ENCODE measurements around the gene SLC41A1.
A peak's percentile ranks its signal among the peaks of the same experiment; 100 is the strongest.

DNA sequence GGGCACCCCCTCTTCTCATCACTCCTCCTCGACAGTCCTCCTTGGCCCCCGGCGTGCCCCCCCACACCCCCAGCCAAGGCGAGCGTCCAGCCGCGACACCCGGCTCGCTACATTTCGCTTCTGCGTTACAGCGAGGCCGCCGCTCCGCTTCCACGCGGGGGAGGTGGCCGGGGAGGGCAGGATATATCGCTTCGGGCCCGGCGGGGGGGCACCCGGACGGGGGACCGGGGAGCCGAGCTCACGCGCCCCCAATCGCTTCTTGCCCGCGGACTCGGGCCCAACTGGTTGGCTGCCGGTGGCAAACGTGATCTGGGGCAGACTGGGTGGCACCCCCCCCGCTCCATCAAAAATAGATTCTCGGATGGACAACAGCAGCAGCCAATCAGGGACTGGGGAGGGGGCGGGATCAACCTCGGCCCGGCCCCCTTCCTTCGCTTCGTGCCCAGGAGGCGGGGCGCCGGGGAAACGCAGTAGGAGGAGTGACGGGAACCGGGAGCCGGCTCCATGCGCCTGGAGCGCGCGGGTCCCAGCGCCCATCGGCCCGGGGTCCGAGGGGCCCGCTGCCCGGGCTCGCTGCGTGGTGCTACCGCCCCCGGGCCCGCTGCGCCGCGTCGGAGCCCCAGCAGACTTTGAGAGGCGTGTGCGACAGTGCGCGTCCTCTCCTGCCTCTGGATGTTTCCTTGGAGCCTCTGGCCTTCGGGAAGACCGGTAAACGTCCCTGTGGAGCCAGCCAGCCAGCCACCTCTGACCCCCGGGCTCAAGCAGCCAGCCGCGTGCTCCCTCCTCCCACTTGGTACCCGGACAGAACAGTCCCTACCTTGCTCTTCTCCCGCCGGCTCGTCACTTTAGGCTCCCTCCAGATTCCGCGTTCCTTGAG, at the start of gene SLC41A1:
- TF ChIP-seq CTCF (IDR thresholded peaks at IDR 0.05): no peak
- TF ChIP-seq EP300 (IDR thresholded peaks at IDR 0.05): no peak
- TF ChIP-seq POLR2A (IDR thresholded peaks at IDR 0.05): peak in 2 of 4 donors; percentile 28 to 83
- peak; percentile 47 to 89 (median 86) for TF ChIP-seq POLR2AphosphoS5 (IDR thresholded peaks at IDR 0.05)
